A673 (cell line): Measurements from ENCODE around the gene ZFYVE9. TPM values are rescaled to one million over a fixed set of nuclear protein-coding genes. Genes with fewer than 3 reads are reported as not detected.

Experiments used
- BruUV-seq: library from RNA; stranded (reverse); fragments of 400-500 nt; replicated peaks from 2 replicates; lab custom pipeline; 2021; lab: Mats Ljungman, UMichigan
- CTCF ChIA-PET: fragments of 300-600 bp; sonication (Branson Sonifier 250); formaldehyde crosslinking; loops from one replicate; lab custom pipeline; 2022; ENCODE audit warnings: antibody characterized with exemption; lab: Charles Lee
- POLR2A ChIA-PET: fragments of 300-600 bp; sonication (Branson Sonifier 250); formaldehyde crosslinking; loops from one replicate; lab custom pipeline; 2022; ENCODE audit warnings: antibody characterized with exemption; ENCODE audit not compliant: low non-redundant PET; lab: Charles Lee
- DNase-seq: peaks from one replicate; pipeline ENCODE4 v3.0.0-alpha.2; 2015; ENCODE audit warnings: low spot score
- H3K27ac ChIP-seq: fragments of 200-600 bp; sonication (generic); 2 replicates; pipeline ENCODE4 v1.5.1; 2016; ENCODE audit warnings: mixed run types, low read depth, mild to moderate bottlenecking, mixed read lengths, antibody characterized with exemption, low read length; ENCODE audit not compliant: poor library complexity, severe bottlenecking
- H3K27me3 ChIP-seq: fragments of 200-600 bp; sonication (generic); replicated peaks from 2 replicates; pipeline ENCODE4 v1.6.1; 2017; ENCODE audit warnings: mixed run types, low read depth, mild to moderate bottlenecking, mixed read lengths, antibody characterized with exemption, low read length; ENCODE audit not compliant: insufficient read depth, poor library complexity
- H3K36me3 ChIP-seq: fragments of 200-600 bp; sonication (generic); 2 replicates; pipeline ENCODE4 v1.6.1; 2016; ENCODE audit warnings: mixed run types, mild to moderate bottlenecking, mixed read lengths, antibody characterized with exemption, low read length; ENCODE audit not compliant: insufficient read depth, poor library complexity, severe bottlenecking
- H3K4me1 ChIP-seq: fragments of 200-600 bp; sonication (generic); 2 replicates; pipeline ENCODE4 v1.6.1; 2017; ENCODE audit warnings: mixed run types, mild to moderate bottlenecking, mixed read lengths, antibody characterized with exemption, low read length; ENCODE audit not compliant: insufficient read depth, poor library complexity, severe bottlenecking
- H3K4me3 ChIP-seq: fragments of 200-600 bp; sonication (generic); 2 replicates; pipeline ENCODE4 v1.5.1; 2016; ENCODE audit warnings: low read depth, mixed run types, mild to moderate bottlenecking, mixed read lengths, low read length; ENCODE audit not compliant: poor library complexity, severe bottlenecking
- H3K9me3 ChIP-seq: fragments of 200-600 bp; sonication (generic); 2 replicates; pipeline ENCODE4 v1.6.1; 2016; ENCODE audit warnings: mixed run types, low read depth, mild to moderate bottlenecking, mixed read lengths, antibody characterized with exemption, low read length; ENCODE audit not compliant: poor library complexity, severe bottlenecking
- CTCF ChIP-seq: fragments of 300-800, 200-600 bp; sonication (generic); conservative IDR thresholded peaks from 2 replicates; pipeline ENCODE4 v1.5.1; 2017; ENCODE audit warnings: low read depth, mild to moderate bottlenecking, antibody characterized with exemption, low read length, moderate library complexity, mixed read lengths
- EZH2 ChIP-seq: fragments of 200-600 bp; sonication (generic); IDR thresholded peaks from 2 replicates; pipeline ENCODE4 v1.6.1; 2017; ENCODE audit warnings: borderline replicate concordance, low read depth, mild to moderate bottlenecking, mixed read lengths, antibody characterized with exemption, low read length; ENCODE audit not compliant: poor library complexity, severe bottlenecking
- intact Hi-C: fragments of 100-400 bp; cut with micrococcal nuclease; formaldehyde crosslinking; loops from one replicate; pipeline ENCODE4 v1.10.0; 2022; ENCODE audit not compliant: unreplicated experiment
- total RNA-seq: library from RNA; stranded (reverse); gene quantifications from 2 replicates; pipeline ENCODE4 v1.2.3, GENCODE V29; 2021

The ZFYVE9 gene
- total RNA-seq, 1 experiment from 2014 or later = 19.6 TPM

GRCh38 chr1:52210044-52210443, 68.2 kb downstream of the ZFYVE9 start:
- ChIA-PET POLR2A (interaction anchor here (0.5 kb wide), 1 partner anchor 33 kb away, joined by 5 read pairs; no protein-coding TSS in a partner anchor), CTCF (no interaction called here)
- Histone ChIP-seq H3K9me3 (no peaks in the 10 kb centered on the region), H3K4me1 (no peaks in the 10 kb centered on the region), H3K27me3 (no peaks in the 10 kb centered on the region), H3K27ac (no peak overlapping the region), H3K4me3 (no peak overlapping the region), H3K36me3 (no peaks in the 10 kb centered on the region)
- intact Hi-C loops = no loop called here
- no TSS peak for BruUV-seq
- TF ChIP-seq CTCF (no peak), EZH2 (no peak)
- no peak for DNase-seq

- no peak for TF ChIP-seq EZH2
- TF ChIP-seq CTCF = no peak
- no TSS peak for BruUV-seq
- intact Hi-C loops = no loop called here
Measured at GRCh38 chr1:52216907-52217458, 75.1 kb downstream of the ZFYVE9 start.

GRCh38 chr1:52225174-52225573, 83.3 kb downstream of the ZFYVE9 start:
- DNase-seq = no peak
- no peaks in the 10 kb centered on the region for H3K27me3 ChIP-seq
- POLR2A ChIA-PET = no interaction called here
- H3K4me1 ChIP-seq = no peaks in the 10 kb centered on the region
- H3K27ac ChIP-seq = no peak overlapping the region
- BruUV-seq = no TSS peak
- H3K9me3 ChIP-seq = peaks cover 8% of the 10 kb centered on the region
- TF ChIP-seq EZH2 (no peak), CTCF (no peak)
- H3K4me3 ChIP-seq = no peak overlapping the region
- no peaks in the 10 kb centered on the region for H3K36me3 ChIP-seq
- intact Hi-C loops = no loop called here
- CTCF ChIA-PET = no interaction called here

More at GRCh38 chr1:52216907-52217458, 75.1 kb downstream of the ZFYVE9 start:
- Histone ChIP-seq H3K27me3 (no peaks in the 10 kb centered on the region), H3K4me1 (no peaks in the 10 kb centered on the region), H3K27ac (no peak overlapping the region), H3K36me3 (peaks cover 10% of the 10 kb centered on the region), H3K9me3 (peaks cover 11% of the 10 kb centered on the region), H3K4me3 (no peak overlapping the region)
- DNase-seq = no peak
- ChIA-PET POLR2A (no interaction called here), CTCF (no interaction called here)
